HG03097 (cell line): ENCODE data around the gene SLC16A10.
"Not testable (repeated sequence)": the region's sequence is repeated elsewhere in the genome, so short reads cannot be mapped to it uniquely, and the experiment has no call there.

Experiments used
- ATAC-seq: cut with Tn5 transposase; IDR thresholded peaks from one replicate; pipeline ENCODE4 v1.9.1; 2021; ENCODE audit not compliant: unreplicated experiment, low FRiP score

SLC16A10 gene

DNA sequence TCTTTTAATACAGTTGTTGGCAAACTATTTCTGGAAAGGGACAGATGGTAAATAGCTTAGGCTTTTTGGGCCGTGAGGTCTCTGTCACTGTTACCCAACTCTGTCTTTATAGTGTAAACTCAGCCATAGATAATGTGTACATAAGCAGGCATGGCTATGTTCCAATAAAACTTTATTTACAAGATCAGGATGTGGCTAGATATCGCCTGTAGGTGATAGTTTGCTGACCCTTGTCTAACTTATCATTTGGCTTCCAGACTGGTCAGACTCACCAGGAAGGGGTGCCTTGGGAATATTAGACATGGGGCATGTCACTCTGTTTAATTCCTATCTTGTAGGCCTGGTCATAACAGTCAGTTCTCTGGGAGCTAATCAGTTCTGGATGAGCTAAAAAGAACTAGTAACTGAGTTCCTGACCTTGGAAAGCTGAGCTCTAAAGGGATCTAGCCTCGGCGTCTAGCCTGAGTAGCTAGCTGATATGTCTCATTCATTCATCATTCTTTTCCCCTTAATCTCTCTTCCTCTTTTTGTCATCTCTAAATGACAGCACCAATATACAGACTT is 163.6 kb downstream of the SLC16A10 start:
- ATAC-seq, result no peak

DNA sequence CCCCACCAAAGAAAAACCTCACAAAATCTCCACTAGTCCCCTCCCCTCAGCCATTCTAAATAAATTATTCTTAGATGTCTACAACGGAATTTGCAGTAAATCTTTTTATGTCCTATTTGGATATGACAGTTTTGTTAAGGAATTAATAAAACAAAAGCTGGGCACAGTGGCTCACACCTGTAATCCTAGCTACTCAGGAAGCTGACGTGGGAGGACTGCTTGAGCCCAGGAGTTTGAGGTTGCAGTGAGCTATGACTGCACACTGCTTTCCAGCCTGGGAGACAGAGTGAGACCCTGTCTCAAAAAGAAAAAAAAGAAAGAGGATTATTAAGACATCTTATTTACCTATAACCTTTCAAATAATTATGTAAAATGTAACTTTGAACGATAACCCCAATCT is 165.4 kb downstream of the SLC16A10 start:
- no peak for ATAC-seq

DNA sequence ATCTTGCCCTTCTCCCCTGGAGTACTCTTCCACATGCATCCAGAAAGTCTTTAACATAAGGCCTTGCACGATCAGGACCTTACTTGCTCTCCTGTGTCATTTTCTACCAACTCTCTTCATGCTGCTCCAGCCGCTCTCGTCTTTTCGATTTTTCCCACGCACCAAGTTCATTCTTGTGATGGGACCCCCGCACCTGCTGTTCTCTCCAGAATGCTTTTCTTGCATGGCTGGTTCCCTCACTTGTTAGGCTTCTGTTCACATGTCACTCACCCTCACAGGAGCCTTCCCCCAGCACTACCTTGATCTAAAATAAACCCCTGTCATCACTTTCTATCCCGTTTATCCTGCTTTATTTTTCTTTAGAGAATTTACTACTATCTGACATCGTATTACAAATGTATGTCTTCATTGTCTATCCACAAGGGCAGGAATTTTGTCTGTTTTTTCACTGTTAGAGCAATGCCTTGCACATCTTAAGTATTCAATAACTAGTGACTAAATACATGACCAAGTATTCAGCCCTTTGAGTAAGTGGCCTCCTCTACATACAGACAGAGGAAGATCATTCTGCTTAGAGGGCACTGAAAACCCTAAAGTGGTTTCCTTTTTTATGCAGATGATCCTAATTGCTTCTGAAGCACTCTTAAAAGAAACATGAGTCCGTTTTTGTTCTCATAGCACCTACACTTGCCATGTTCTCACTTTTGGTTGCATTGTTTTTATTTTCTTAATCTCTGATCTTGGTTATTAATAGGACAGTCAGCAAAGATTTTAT is 166.9 kb downstream of the SLC16A10 start:
- ATAC-seq, result no peak

DNA sequence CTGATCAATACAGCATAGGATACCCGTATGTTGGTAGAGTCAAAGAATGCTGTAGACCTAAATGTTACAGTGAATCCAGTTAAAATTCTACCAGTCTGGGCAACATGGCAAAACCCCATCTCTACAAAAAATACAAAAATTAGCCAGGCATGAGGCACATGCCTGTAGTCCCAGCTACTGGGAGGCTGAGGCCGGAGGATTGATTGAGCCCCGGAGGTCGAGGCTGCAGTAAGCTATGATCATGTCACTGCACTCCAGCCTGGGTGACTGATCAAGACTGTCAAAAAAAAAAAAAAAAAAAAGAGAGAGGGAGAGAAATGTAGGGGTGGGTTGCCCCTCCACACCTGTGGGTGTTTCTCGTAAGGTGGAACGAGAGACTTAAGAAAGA is 167.5 kb downstream of the SLC16A10 start:
- ATAC-seq, result no peak

DNA sequence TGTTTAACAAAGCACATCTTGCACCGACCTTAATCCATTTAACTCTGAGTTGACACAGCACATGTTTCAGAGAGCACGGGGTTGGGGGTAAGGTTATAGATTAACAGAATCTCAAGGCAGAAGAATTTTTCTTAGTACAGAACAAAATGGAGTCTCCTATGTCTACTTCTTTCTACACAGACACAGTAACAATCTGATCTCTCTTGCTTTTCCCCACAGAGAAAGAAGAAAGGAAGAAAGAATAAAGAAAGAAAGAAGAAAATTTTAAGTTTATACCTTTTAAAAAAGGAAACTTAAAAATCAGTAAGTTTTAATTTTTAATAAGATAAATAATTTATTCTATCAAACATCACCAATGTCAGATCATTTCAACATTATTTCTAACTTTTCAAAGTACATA is 168.5 kb downstream of the SLC16A10 start:
- not testable (repeated sequence) for ATAC-seq

DNA sequence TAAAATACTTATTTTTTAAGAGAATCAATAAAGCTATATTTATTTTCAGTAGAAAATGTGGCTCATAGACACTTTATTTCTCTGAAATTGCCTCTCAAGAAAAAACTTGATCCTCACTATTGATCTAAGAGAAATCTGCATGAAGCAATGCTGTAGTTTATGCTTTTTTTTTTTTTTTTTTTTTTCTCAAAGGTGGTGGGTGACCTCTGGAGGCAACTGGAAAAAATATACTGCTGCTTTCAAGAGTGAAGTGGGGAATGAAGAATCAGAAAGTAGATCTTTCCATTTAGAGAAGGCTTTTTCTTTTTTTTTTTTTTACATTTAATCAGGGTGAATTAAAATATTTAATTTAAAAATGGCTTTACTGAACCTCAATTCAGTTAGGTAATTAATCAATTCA is 169.3 kb downstream of the SLC16A10 start:
- ATAC-seq, result no peak

DNA sequence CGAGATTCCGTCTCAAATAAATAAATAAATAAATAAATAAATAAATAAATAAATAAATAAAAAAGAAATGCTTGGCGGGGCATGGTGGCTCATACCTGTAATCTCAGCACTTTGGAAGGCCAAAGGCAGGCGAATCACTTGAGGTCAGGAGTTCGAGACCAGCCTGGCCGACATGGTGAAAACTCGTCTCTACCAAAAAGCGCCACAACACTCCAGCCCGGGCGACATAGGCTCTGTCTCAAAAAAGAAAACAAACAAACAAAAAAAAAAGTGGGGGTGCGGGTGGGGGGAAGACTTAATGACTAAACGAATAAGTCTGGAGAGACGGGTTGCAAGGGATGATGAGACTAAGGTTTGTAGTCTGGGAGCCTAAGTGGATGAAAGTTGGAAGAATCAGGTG is 170.7 kb downstream of the SLC16A10 start:
- no peak for ATAC-seq

DNA sequence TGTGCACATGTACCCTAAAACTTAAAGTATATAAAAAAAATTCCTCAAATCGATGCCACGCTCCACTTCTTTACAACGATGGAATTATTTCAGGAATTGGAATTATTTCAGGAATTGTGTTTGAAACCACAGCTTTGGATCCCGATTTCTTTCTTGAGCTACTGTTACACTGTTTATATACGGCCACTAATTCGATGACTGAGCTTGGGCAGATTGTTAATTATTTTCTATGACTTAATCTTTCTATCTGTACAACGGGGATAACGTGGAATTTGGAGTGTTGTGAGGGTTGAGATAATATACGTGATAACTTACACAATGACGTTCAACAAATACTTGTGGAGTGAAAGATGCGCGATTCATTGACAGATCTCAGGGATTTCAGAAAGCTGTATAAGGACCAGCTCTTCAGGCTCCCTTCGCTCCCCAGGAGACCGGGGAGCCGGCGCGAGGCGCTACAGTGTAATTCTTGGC is 171.3 kb downstream of the SLC16A10 start:
- no peak for ATAC-seq

DNA sequence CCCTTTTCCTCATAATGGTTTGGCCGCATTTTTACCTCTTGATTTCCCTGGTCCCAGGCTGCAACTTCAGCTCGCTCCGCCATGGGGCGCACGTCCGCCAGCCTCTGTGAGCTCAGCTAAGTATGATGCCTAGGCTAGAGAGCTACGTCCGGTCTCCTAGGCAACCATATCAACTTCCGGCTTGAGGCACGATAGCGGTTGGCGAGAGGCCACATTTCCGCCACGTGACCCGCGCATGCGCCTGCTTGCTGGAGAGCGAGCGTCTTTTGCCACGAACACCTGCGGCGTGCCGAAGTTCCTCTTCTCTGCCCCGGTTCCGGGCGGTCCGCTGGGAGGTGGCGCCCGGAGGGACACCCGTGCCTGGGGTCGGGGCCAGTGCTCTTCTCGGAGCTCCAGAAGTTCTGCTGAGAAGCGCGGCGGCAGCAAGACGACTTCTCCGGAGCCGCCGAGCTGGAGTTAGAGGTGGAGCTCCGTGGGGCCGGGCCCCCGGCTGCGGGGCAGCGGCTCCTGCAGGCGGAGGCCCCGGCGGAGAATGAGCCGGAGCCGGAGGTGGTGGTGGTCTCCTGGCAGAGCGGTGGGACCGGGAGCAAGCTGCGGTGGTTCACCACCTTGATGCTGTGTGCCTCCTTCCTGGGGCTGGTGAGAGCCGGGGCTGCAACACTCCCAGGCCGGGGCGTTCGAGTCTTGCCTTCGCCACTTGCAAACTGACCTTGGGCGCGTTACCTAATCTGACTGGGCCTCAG is 172.0 kb downstream of the SLC16A10 start:
- peak; percentile 97 for ATAC-seq

DNA sequence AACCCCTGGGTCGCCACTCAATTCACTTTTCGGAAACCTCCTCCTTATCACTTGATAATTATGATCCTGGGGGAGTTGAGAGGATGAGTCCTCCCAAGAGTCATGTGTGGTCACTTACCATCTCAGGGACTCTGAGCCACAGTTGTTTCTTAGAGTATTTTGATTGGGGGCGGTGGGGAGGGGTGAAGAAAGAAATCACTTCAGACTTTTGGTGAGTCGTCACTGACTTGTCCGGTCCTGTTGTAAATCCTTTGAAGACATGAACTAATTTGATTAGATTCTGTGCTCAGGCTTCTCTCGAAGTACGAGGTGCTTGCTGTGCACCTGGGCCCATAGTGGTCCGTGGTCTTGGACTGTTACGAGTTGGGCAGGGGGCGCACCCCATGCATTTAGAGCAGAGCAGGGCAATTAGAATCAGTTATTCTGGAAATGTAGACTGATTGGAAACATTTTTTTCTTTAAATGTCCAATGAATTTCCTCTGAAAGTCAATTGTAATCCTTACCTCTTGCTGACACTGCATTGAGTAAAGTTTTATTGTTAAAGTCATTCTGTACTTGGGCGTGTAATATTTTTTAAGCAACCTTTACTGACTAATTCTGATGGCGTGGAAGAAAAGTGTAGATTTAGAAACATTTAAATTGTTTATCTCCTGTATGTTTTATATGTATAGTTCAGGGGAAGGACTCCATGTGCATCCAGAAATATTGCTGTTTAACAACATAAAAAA is 173.4 kb downstream of the SLC16A10 start:
- ATAC-seq, result no peak

DNA sequence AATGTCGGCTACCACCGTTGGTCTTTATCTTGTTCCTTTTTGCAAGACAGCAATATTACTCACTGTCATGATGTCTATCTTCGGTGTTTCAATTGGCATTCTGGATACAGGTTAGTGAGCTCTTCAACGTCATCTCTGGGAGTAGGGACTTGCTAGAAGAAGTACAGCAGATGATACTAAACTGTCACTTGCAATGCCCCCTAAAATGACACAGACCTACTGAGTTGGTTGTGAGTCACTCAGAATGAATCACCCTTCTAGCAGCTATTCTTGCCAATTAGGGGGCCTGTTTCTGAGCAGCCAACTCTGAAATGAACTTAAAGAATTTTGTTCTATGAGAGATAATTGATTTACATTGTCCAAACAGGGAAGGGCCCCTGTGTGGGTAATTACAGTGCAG is 176.5 kb downstream of the SLC16A10 start:
- no peak for ATAC-seq

DNA sequence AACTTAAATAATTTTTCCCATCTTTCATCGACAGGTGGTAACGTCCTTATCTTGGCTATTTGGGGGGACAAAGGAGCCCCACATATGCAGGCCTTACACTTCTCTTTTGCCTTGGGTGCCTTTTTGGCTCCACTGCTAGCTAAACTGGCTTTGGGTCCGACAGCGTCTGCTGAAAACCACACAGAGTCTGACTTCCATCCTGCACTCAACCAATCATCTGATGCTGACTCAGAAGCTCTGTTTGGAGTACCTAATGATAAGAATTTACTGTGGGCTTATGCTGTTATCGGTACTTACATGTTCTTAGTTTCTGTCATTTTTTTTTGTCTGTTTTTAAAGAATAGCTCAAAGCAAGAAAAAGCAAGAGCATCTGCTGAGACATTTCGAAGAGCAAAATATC is 178.5 kb downstream of the SLC16A10 start:
- ATAC-seq, result no peak

DNA sequence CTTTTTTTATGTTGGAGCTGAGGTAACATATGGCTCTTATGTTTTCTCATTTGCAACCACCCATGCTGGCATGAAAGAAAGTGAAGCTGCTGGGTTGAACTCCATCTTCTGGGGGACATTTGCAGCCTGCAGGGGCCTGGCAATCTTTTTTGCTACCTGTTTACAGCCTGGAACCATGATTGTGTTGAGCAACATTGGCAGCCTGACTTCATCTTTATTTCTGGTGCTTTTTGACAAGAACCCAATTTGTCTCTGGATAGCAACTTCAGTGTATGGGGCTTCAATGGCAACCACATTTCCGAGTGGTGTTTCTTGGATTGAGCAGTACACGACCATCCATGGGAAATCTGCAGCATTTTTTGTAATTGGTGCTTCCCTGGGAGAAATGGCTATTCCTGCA is 179.0 kb downstream of the SLC16A10 start:
- no peak for ATAC-seq

DNA sequence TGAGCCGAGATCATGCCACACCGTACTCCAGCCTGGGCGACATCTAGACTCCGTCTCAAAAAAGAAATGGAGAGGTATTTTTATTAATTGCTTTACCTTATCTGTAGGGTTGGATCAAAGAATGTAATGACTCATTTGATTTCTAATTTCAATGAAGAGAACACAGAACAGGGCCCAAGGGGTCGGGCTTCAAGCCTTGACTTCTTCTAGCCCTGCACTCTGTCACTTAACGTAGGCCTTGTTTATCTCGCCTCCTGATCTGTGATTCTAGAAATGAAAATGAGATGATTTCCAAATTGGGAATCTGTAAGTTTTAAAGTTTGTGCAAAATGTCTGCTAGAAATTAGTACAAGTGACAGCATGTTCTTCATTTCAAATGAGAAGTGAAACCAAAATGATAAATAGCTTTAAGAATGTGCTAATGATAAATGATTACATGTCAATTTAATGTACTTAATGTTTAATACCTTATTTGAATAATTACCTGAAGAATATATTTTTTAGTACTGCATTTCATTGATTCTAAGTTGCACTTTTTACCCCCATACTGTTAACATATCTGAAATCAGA is 180.5 kb downstream of the SLC16A10 start:
- ATAC-seq, result no peak

DNA sequence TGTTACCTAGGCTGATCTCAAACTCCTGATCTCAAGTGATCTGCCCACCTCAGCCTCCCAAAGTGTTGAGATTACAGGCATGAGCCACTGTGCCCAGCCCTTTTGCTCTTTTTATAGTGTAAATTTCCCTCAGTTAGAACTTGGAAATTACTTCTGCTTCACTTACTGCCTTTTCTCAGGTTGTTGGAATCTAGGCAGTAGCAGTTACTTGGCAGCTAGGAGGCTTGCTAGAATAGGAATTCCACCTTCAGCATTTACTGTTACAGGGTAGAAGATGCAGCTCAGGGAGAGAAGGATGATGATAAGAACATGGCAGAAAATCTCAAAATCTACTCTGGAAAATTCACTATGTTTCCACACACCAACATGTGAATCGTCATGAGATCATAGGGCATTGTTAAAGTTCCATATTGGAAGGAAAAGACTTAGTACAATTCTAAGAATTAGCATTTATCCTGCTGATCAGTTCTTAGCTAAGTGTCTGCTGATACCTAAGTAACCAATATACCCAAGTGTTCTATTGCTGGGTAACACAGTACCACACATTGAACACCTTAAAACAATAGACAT is 182.2 kb downstream of the SLC16A10 start:
- ATAC-seq, result no peak

DNA sequence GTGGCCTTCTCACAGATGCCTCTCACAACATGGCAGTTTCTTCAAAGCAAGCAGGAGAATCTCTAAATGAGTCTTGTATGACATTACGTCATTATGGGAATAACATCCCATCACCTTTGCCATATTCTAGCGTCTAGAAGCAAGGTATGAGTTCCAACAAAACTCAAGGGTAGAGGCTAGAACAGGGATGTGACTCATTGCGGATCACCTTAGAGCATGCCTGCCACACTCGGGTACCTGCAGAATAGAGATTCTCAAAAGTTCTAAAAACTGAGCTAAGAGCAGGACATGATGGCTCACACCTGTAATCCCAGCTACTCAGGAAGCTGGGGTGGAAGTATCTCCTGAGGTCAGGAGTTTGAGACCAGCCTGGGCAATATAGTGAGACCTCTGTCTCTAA is 182.8 kb downstream of the SLC16A10 start:
- no peak for ATAC-seq

DNA sequence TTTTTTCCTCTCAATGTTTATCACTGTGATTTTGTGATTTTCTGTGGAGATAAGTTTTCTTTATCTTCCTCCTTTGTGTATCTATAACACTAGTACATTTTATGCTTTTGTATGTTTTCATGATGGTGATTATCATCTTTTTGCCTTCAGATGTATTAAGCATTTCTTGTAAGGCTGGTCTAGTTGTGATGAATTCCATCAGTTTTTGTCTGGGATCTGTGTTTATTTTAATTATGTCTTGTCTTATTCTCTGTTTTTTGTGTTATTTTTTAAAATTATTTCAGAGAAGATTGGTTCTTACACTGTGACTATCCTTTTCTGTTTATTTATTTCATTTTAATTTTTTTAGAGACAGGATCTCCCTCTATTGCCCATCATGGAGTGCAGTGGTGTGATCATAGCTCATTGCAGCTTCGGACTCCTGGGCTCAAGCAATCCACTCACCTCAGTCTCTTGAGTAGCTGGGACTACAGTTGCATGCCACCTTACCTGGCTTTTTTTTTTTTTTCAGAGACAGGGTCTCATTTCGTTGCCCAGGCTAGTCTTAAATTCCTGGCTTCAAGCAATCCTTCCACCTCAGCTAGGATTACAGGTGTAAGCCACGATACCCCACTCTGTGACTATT is 187.4 kb downstream of the SLC16A10 start:
- ATAC-seq, result no peak

DNA sequence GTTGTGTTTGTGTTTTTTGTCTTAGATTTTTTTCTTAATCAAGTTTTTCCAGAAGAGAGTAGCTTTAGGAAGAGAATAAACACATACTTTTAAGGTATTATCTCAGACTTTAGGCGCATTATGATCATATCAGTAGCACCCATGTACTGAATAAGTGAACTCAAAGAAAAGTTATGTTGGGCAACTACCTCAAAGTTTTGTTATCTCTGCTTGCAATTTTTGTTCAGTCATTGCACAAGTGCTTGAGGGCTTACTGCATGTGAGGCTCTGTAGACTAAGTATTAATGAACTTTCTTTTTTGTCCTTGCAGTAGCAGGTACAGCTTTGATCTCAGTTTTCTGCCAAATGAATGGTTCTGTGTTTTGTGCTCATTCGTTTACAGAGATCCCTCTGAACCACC is 189.0 kb downstream of the SLC16A10 start:
- no peak for ATAC-seq

DNA sequence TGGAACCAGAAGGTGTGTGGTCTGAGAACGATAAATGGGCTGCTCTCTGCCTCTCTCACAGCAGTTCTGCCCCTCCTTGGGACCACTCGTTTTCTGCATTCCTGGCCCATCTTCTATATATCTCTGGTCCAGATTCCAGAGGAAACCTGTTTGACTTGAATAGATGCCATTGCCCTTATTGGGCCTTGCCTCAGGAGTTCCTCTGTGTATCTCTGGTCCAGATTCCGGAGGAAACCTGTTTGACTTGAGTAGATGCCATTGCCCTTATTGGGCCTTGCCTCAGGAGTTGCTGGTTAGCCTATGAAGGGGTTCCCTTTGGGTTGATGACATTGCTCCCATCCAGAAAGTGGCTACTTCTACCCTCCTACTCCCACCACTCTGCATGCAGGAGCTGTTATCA is 189.4 kb downstream of the SLC16A10 start:
- no peak for ATAC-seq

DNA sequence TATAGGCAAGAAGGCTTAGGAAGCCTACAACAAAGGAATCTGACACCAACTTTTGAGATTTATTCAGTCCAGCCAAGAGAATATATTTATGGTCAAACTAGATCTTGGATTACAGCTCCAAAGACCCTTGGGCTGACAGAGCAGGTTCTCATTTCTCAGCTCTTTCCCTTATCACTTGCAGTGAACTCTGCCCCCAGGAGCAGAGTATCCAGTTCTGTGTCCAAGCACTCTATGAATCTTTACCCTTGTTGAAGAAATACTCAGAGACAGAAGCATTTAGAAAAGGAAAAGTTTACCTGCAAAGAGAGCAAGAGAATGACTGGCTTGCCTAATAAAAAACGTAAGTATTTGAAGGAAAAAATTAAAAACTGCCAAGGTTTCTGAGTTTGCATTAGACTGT is 190.5 kb downstream of the SLC16A10 start:
- no peak for ATAC-seq
